ENCODE measurements around the gene SMIM36.

The SMIM36 gene

DNA sequence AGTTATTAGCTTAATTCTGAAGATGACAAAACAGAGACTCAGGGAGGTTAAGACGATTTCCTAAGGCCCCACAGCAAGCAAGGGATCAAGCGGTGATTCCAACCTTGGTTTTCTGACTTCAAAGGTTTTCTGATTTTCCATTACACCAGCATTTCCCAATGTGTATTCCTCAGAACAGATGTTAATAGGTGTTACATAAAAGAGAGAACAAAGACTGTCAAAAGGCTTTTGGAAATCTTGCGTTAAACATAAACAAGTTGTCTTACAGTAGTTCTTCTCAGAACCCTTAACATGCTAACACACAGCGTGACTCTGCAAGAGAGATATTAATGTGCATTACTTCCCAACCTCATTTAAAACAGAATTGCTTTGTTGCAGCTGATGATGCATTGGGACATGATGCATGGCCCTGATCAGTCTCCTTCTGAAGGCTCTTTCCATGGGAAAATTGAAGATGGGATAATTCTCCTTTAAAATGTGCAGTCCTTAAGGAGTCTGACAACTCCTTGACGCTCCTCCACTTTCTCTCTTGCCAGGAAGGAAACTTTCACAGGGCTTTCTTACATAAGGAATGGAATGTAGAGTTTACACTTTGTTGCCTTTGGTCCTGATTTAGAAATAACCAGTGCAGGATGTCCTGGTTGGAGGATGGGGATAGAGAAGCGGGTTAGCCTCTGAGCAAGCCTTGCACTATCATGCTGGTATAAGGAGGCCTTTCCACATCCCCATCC, 68.1 kb downstream of the SMIM36 start:
- DNase-seq (ENCODE audit: low read depth), result no peak
- H3K4me3 ChIP-seq (ENCODE audit: low read depth, low read length), result no peak overlapping the region
- TF ChIP-seq, protein P1, sequence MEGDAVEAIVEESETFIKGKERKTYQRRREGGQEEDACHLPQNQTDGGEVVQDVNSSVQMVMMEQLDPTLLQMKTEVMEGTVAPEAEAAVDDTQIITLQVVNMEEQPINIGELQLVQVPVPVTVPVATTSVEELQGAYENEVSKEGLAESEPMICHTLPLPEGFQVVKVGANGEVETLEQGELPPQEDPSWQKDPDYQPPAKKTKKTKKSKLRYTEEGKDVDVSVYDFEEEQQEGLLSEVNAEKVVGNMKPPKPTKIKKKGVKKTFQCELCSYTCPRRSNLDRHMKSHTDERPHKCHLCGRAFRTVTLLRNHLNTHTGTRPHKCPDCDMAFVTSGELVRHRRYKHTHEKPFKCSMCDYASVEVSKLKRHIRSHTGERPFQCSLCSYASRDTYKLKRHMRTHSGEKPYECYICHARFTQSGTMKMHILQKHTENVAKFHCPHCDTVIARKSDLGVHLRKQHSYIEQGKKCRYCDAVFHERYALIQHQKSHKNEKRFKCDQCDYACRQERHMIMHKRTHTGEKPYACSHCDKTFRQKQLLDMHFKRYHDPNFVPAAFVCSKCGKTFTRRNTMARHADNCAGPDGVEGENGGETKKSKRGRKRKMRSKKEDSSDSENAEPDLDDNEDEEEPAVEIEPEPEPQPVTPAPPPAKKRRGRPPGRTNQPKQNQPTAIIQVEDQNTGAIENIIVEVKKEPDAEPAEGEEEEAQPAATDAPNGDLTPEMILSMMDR (IDR thresholded peaks at IDR 0.05; ENCODE audit: control insufficient read depth, extremely low read depth, insufficient read depth), result no peak

DNA sequence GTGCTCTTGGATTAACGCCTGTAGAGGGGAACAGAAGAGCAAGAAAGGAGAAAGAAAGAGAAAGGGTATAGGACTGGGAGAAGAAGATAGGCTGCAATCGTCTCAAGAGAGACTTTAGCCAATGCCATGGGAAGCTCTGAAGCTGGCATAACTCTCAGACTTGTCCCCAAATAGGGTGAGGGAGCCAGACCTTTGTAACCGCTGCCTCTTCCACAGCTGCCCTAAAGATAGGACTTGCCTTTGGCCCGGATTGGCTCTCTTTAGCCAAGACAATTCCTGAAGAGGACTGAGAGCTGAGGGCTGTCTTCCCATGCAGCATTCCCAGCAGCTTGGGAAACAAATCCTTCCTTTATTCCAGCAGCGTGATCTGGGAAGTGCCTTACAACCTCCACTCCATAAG, 68.8 kb downstream of the SMIM36 start:
- DNase-seq (ENCODE audit: low read depth), result no peak
- no peak overlapping the region for H3K4me3 ChIP-seq (ENCODE audit: low read depth, low read length)
- TF ChIP-seq, protein P1 (IDR thresholded peaks at IDR 0.05; ENCODE audit: control insufficient read depth, extremely low read depth, insufficient read depth), result no peak

DNA sequence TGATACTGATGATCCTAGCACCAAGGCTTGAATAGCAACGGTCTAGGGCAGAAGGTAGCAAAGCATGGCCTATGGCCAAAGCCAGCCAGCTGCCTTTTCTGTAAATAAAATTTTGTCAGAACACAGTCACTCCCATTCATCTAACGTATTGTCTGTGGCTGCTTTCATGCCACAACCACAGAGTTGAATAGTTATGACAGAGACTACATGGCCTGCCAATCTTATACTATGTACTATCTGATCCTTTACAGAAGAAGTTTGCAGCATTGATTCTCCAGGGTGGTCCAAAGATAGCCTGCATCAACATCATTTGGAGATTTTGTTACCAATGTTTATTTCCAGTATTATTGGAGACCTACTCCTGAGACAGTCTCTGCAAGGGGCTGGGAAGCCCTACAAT, 69.7 kb downstream of the SMIM36 start:
- TF ChIP-seq, protein P1 (IDR thresholded peaks at IDR 0.05; ENCODE audit: control insufficient read depth, extremely low read depth, insufficient read depth), result no peak
- H3K4me3 ChIP-seq (ENCODE audit: low read depth, low read length), result no peak overlapping the region
- DNase-seq (ENCODE audit: low read depth), result no peak

DNA sequence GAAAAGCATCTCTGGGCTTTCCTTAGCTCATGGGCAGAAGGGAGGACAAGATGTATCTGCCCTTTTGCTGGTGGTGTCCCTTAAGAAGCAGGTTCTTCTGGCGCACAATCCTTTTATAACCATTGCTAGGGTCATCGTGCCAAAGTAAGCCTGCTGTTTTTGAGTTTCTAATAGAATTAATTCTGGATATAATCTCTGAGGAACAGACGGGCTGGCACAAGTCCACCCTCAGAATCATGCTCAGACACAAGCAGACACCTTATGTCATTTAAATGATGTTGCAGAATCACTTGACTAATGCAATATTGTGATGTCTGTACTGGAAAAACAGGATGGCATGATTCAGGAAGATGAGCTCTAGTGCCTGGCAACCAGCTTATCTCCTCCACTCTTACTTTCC, 70.9 kb downstream of the SMIM36 start:
- no peak for DNase-seq (ENCODE audit: low read depth)
- H3K4me3 ChIP-seq (ENCODE audit: low read depth, low read length), result no peak overlapping the region
- TF ChIP-seq, protein P1 (IDR thresholded peaks at IDR 0.05; ENCODE audit: control insufficient read depth, extremely low read depth, insufficient read depth), result no peak

DNA sequence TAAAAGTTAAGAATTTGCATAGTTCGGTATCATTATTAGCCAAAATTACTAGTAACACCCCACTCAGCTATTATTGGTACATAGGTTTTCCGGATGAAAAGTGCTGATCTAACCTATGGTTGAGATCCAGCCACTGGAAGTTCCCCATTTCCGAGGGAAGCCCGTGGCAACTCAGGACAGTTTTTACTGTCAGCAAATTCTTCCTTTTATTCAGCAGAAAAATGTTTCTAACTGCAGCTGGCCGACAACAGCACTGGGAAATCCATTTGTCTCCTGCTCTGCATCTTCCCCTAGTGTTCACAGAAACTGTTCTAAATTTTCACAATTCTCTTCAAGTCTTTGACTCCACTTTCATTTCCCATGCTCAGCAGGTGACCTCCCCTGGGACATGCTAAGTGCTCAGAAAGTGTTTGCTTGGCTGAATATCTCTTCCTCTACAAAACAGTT, 74.1 kb downstream of the SMIM36 start:
- H3K4me3 ChIP-seq (ENCODE audit: low read depth, low read length), result no peak overlapping the region
- TF ChIP-seq, protein P1 (IDR thresholded peaks at IDR 0.05; ENCODE audit: control insufficient read depth, extremely low read depth, insufficient read depth), result no peak
- DNase-seq (ENCODE audit: low read depth), result no peak

DNA sequence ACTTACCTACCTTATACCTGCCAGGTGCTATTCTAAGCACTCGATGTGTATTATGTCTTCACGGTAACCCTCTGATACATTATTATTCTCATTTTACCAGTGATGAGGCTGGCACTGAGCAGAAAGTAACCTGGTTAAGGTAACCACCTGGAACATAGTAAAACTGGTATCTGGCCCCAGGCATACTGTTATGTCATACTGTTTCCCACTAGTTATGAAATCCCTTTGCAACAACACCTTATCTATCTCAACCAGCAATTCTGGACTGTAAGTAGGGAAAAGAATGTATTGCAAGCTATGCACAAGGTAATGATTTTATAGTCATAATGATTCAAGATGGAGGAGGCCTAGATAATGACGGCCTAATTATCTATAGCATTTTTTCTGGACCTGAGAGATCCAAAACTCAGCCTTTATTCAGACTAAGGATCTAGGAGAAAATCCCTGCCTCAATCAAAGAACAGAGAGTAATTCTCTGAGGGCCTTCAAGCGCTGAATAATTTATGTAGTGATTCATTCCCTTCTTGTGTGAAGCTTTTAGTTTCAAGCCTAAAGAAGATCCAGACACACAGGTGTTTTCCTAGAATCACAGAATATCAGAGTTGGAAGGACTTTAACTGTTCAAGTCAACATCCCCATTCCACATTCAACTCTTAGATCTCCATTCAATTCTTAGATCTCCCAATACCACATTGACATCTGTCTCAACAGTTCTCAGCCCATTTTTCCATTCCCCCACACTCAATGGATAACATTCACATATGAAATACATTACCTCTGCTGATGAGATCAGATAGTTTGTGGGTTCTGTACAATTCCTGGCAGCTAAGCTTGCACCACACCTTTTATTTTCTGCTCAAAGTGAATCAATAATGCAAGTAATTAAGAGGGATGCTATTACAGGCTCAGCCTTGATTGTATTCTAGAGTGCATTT, 74.8 kb downstream of the SMIM36 start:
- DNase-seq (ENCODE audit: low read depth), result no peak
- TF ChIP-seq, protein P1 (IDR thresholded peaks at IDR 0.05; ENCODE audit: control insufficient read depth, extremely low read depth, insufficient read depth), result no peak
- no peak overlapping the region for H3K4me3 ChIP-seq (ENCODE audit: low read depth, low read length)

Data from LNCaP clone FGC (cell line).